Activated CD8-positive, alpha-beta memory T cell treated with anti-CD3 and anti-CD28 coated beads for 24 hours (primary cell): ENCODE measurements around the gene CHDH.

ENCODE experiments used
- DNase-seq: peaks from one replicate; pipeline ENCODE4 v3.0.0-alpha.2; 2020

Gene CHDH

GRCh38 chr3:53823026-53823955 lies 22.9 kb downstream of the CHDH start:
- DNase-seq = no peak

GRCh38 chr3:53822331-53822741 lies 23.9 kb downstream of the CHDH start:
- no peak for DNase-seq

GRCh38 chr3:53821631-53822121 lies 24.5 kb downstream of the CHDH start:
- no peak for DNase-seq

- DNase-seq = no peak
Measured at GRCh38 chr3:53820756-53821580, 25.3 kb downstream of the CHDH start.

GRCh38 chr3:53820084-53820483 lies 26.1 kb downstream of the CHDH start:
- no peak for DNase-seq

- DNase-seq = no peak
Measured at GRCh38 chr3:53819163-53819868, 26.9 kb downstream of the CHDH start.

GRCh38 chr3:53818221-53819162 lies 27.7 kb downstream of the CHDH start:
- peak; percentile 51 for DNase-seq

GRCh38 chr3:53817809-53818208 lies 28.4 kb downstream of the CHDH start:
- DNase-seq = no peak

GRCh38 chr3:53817211-53817610 lies 29.0 kb downstream of the CHDH start:
- no peak for DNase-seq

- no peak for DNase-seq
Measured at GRCh38 chr3:53816425-53816824, 29.8 kb downstream of the CHDH start.

GRCh38 chr3:53815651-53816050 lies 30.6 kb downstream of the CHDH start:
- DNase-seq = no peak

- no peak for DNase-seq
Measured at GRCh38 chr3:53815067-53815466, 31.2 kb downstream of the CHDH start.

GRCh38 chr3:53813876-53814275 lies 32.3 kb downstream of the CHDH start:
- no peak for DNase-seq

- no peak for DNase-seq
Measured at GRCh38 chr3:53813229-53813628, 33.0 kb downstream of the CHDH start.

GRCh38 chr3:53812434-53812833 lies 33.8 kb downstream of the CHDH start:
- DNase-seq = no peak

GRCh38 chr3:53811143-53811927 lies 34.9 kb downstream of the CHDH start:
- no peak for DNase-seq

GRCh38 chr3:53809764-53810400 lies 36.3 kb downstream of the CHDH start:
- DNase-seq = no peak

GRCh38 chr3:53809267-53809666 lies 37.0 kb downstream of the CHDH start:
- no peak for DNase-seq

- DNase-seq = peak; percentile 17
Measured at GRCh38 chr3:53808496-53808895, 37.7 kb downstream of the CHDH start.

GRCh38 chr3:53807117-53807810 lies 39.0 kb downstream of the CHDH start:
- peak; percentile 7 for DNase-seq
